Right lobe of liver (tissue), 4 donors: ENCODE data around the gene PHF5A.

Experiments
- POLR2A ChIP-seq: fragments of 450-650 bp; IDR thresholded peaks from one replicate; pipeline ENCODE4 v1.6.1; 2017; ENCODE audit warnings: antibody characterized with exemption, mild to moderate bottlenecking
- TF ChIP-seq, protein P1 (sequence below), 4 donors: fragments of 200-600 bp in 3 of 4; fragments of 450-650 bp in 1 of 4; IDR thresholded peaks; one replicate each; pipeline versions ENCODE4 v1.5.1 to v1.8.0; 2016 to 2022; ENCODE audit warnings: antibody characterized with exemption in 4 of 4, mild to moderate bottlenecking in 2 of 4
- donor health status: DM: no; HTN: no; CAD: no.
- donor health status: DM: no; HTN: no; CAD: no.
- donor health status: DM: no; HTN: yes; CAD: no.

DNA sequence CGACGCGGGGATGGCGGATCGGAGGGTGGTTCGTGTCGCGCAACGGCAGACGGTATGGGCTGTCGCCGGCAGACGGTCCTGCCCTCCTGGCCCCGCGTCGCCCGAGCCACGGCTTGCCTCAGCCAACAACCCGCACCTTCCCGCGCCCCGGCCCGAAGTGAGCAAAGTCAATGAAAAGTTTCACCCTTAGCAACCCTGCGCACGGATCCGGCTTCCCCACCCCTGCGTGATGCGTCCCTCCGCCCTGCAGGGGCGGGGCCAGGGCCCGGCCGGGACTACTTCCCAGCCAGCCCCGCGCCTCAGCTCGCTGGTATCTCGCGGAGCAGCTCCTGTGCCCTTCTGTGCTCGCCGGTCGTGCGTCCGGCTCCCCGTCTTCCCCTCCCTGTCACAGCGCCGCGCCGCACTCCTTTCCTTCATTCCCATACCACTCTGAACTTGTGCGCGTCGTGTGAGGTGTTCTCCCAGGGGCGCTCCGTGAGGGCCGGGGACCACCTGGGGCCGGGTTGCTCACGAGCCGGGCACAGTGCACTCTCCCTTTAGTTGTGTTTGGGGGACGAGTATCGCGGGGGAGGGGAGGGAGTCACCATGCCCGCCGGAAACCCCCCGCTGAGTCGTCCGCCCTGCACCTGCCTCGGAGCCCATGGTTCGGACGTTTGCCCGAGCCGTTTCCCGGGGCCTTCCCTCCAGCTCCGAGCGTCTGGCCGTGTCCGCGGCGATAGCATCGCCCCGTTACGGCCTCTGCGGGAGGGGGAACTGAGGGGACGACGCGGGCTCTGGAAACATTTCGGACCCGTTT is 21.7 kb downstream of the PHF5A start, which contains the start of gene TOB2:
- TF ChIP-seq, protein P1, sequence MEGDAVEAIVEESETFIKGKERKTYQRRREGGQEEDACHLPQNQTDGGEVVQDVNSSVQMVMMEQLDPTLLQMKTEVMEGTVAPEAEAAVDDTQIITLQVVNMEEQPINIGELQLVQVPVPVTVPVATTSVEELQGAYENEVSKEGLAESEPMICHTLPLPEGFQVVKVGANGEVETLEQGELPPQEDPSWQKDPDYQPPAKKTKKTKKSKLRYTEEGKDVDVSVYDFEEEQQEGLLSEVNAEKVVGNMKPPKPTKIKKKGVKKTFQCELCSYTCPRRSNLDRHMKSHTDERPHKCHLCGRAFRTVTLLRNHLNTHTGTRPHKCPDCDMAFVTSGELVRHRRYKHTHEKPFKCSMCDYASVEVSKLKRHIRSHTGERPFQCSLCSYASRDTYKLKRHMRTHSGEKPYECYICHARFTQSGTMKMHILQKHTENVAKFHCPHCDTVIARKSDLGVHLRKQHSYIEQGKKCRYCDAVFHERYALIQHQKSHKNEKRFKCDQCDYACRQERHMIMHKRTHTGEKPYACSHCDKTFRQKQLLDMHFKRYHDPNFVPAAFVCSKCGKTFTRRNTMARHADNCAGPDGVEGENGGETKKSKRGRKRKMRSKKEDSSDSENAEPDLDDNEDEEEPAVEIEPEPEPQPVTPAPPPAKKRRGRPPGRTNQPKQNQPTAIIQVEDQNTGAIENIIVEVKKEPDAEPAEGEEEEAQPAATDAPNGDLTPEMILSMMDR (IDR thresholded peaks at IDR 0.05): no peak
- peak; percentile 100 for TF ChIP-seq POLR2A
